GM18909 (cell line): ENCODE measurements around the gene MIEF1.
A peak's percentile ranks its signal among the peaks of the same experiment; 100 is the strongest.
"Not testable (repeated sequence)": the region's sequence is repeated elsewhere in the genome, so short reads cannot be mapped to it uniquely, and the experiment has no call there.

ENCODE experiments used
- ATAC-seq: cut with Tn5 transposase; IDR thresholded peaks from one replicate; pipeline ENCODE4 v1.9.1; 2021; ENCODE audit warnings: mild to moderate bottlenecking; ENCODE audit not compliant: unreplicated experiment, poor library complexity

MIEF1 gene

DNA sequence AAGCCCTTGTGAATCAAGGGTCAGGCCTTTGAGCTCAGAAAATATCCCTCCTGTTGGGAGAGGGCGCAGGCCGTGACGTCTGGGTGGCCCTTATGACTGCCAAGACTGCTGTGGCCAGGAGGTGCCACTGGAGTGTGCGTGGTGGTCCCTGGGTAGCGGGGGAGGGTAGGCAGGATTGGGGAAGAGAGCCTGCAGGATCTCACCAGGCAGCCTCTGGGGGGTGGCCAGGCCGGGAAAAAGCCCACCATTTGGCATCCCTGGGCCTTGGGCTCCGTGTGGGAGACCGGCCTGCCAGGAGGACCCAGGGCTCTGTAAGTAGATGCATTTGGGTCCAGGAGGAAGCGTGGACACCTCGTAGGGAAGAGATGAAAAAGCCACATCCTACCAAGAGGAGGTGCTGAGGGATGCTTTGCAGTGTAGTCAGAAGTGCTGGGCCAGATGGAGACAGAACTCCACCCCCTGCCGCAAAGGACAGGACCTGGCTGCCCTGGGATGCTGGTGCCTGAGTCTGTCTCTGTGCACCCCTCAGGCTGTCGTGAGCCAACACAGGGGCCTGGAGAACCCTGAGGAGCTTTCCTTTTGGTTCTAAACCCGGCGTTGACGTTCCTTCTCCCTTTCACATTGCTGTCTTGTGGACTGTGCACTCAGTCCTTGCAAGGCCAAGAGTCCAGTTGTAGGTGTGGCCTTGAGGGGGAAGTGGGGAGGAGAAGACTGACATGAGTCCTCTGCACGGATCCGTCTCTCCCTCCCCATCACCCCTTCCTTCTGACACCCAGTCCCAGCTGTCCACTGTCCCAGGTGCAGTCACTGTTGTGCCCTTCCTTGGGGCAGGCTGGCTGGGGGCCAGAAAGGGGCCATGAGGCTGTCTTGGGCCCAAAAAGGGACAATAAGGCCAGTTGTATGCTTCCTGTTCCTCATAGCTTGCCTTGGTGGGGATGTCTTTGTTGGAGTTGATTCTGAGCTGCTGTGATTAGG, 12.7 kb upstream of the MIEF1 start:
- ATAC-seq = no peak

- ATAC-seq = peak; percentile 83
Observed at GRCh38 chr22:39490135-39490798, 11.8 kb upstream of the MIEF1 start.

DNA sequence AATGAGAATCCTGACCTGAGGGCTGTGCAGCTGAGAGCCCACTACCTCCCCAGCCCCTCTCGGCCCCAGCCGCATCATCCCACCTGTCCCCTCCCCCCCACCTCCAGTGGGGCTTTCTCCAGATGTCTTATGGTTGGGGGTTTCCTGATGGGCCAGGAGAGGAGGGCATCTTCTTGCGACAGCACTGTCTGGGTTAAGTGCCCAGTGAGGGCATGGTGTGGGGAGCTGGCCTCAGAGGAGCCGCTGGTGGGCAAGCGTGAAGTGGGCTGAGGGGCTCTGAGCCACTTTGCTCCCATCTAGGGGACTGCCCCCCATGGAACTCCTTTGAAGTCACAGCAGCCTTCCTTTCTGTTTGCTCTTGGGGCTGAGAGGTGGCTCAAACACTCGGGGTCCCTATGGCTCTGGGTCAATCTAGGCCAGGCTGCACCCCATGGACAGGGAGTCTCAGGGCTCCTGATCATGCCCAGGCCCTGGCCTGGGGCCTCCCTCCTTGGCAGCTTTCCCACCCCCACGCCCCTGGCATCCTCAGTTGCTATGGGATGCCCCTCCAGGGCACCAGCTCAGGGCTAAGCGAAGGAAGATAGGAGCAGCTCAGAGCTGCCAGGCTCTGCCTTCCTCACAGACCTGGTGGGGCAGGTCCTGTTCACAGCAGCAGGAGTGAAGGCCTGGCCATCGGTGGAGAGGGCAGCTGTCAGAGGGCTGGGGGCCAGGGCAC, 11.0 kb upstream of the MIEF1 start:
- no peak for ATAC-seq

- ATAC-seq = no peak
Observed at GRCh38 chr22:39491696-39492095, 10.4 kb upstream of the MIEF1 start.

DNA sequence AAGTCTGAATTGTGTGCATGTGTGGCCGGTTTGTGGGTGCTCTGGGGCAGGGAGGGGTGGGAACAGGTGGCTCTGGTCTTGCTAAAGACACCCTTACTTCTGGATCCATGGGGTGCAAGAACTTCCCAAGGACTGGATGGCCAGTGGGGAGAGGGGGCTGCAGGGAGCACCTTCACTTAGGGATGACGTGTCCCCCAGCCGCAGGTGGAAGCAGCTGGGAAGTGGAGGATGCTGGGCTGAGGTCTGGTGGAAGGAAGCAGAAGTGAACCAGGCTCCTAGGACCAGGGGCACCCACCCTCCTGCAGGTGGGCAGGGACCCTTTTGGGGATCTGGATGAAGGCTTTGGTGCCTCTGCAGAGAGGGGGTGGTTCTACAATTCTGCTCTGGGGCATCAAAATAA, 9.9 kb upstream of the MIEF1 start:
- ATAC-seq = no peak

DNA sequence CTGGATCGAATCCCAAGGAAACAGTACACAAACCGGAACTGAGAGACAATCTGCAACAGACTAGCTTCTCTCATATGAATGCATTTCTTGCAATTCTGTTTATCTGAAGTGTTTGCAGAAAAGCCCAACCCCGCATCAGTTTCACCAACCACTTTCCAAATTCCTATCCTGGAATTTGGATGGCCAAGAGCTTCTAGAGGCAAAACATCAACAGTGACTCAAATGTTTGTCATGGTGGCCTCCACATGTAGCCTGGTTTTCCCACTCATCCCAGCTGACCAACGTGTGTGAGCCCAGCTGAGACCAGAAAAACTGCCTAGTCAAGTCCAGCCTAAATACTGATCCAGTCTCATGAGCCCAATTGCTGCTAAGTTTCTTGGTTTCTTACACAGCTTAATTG, 8.3 kb upstream of the MIEF1 start:
- ATAC-seq = no peak

- no peak for ATAC-seq
Observed at GRCh38 chr22:39494471-39495120, 7.5 kb upstream of the MIEF1 start.

- peak; percentile 61 for ATAC-seq
Observed at GRCh38 chr22:39496131-39496838, 5.8 kb upstream of the MIEF1 start.

GRCh38 chr22:39497429-39497828, 4.7 kb upstream of the MIEF1 start:
- no peak for ATAC-seq

DNA sequence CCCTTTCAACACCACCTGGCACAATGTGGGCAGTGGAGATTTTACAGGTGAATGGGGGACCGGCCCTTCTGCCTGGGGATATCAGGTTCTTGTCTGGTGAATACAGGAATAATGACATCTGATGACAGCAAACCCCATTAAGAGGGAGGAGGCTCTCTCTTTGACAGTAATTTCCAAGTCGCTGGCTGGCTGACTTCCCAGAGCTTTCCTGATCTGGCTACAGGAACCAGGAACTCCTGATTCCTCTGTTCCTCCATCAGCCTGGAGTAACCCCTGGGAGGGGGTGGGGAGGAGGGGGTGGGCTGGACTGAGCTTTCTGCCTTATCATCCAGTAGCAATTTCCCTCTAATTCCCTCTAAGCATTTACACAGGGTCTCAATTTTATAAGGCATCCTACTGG, 3.7 kb upstream of the MIEF1 start:
- no peak for ATAC-seq

GRCh38 chr22:39498802-39499201, 3.3 kb upstream of the MIEF1 start:
- no peak for ATAC-seq

DNA sequence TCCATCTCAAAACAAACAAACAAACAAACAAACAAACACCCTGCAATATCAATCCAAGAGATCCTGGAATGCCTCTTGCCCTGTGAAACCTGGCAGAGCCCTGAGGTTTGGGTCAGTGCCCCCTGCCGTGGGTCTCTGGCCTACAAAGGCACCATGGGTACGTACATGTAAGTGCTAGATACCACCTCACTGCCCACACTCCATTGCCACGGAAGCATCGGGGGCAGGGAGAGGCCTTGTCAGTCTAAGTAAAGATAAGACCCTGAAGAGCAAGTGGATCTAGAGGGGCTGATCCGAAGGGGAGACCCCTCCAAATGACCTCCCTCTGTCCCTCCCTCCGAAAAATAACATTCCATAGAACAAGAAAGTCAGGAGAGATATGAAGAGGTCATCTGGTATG, 2.0 kb upstream of the MIEF1 start:
- no peak for ATAC-seq

- no peak for ATAC-seq
Observed at GRCh38 chr22:39501644-39502108, 414 bp upstream of the MIEF1 start.

DNA sequence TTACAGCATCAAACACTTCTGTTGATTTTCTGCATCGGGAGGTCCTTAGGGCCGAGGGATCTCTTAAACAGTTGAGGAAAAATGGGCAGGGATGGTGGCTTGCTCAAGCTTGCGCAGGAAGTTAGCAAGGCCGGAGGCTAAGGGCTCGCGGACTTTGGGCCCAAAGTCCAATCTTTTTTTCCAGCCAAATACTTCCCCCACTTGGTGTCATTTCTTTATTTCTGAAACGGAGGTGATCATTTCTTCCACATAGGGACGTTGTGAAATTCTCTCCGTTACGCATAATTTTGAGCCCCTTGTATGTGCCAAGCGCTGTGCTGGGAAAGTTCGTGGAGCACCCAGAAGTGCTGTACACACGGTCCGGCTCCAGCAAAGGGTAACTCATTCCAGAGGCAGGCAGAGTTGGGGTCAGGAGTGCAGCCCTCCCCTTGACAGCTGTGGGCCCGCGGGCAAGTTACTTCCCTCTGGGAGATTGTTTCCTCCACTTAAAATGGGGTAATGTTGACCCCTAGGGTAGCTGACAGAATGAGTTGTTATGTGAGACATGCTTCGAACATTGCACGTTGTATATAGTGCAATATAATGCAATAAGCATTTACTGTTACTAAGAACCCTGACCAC, 809 bp downstream of the MIEF1 start:
- no peak for ATAC-seq

DNA sequence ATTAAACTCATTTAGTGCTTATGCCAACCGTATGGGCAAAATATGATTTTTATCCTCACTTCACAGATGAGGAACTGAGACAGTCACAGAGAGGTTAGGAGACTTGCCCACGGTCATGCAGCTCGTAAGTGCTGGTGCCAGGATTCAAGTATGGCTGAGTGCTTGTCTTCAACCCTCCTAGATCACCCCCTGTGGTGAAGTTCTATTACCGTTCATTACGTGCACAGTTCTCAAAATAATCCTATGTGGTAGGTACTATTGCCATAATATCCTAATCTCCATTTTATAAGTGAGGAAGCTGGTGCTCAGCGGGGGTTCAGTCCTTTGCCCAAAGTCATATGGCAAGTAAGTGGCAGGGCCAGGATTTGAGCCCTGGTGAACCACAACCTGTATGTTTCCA, 1.5 kb downstream of the MIEF1 start:
- no peak for ATAC-seq

GRCh38 chr22:39504071-39504470, 2.0 kb downstream of the MIEF1 start:
- ATAC-seq = no peak

GRCh38 chr22:39507021-39507420, 4.9 kb downstream of the MIEF1 start:
- not testable (repeated sequence) for ATAC-seq

- ATAC-seq = no peak
Observed at GRCh38 chr22:39508393-39508792, 6.3 kb downstream of the MIEF1 start.

GRCh38 chr22:39510529-39511149, 8.5 kb downstream of the MIEF1 start:
- ATAC-seq = no peak
